ENCODE measurements around the gene TRIO.
A peak's percentile ranks its signal among the peaks of the same experiment; 100 is the strongest.

The TRIO gene

DNA sequence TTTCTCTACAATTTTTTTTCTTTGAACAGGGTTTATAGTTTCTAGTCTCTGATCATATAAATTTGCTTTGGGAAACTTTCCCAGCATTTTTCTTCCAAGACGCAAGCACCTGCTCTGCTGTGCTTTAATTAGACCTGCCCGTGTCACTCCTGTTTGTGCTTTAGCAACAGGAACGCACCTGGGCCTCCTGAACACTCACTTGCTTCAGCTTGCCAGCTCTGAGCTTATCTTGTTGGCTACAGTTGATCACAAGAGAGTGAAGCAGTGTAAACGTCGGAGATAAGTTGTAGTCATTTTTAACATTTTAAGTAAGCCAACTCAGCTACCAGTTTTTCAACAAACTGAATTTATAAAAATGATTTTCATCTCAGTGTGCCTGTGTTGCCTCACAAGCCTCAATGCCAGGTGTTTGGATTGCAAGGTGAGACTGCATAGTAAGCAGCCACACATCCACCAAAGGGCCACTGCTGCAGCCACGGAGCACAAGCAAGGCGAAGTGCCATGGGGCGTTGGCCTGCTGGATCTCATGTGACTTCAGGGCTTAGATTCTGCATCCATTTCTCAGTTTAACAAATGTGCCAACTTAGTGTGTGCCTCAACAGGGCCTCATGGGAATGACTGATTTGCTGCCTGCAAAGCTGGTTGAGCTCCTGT, 166.9 kb downstream of the TRIO start:
- TF ChIP-seq, protein P1, sequence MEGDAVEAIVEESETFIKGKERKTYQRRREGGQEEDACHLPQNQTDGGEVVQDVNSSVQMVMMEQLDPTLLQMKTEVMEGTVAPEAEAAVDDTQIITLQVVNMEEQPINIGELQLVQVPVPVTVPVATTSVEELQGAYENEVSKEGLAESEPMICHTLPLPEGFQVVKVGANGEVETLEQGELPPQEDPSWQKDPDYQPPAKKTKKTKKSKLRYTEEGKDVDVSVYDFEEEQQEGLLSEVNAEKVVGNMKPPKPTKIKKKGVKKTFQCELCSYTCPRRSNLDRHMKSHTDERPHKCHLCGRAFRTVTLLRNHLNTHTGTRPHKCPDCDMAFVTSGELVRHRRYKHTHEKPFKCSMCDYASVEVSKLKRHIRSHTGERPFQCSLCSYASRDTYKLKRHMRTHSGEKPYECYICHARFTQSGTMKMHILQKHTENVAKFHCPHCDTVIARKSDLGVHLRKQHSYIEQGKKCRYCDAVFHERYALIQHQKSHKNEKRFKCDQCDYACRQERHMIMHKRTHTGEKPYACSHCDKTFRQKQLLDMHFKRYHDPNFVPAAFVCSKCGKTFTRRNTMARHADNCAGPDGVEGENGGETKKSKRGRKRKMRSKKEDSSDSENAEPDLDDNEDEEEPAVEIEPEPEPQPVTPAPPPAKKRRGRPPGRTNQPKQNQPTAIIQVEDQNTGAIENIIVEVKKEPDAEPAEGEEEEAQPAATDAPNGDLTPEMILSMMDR (conservative IDR thresholded peaks at IDR 0.05; ENCODE audit: control insufficient read depth, insufficient read depth, low read depth, low read length) = no peak
- H3K4me3 ChIP-seq (ENCODE audit: control insufficient read depth, low read depth, low read length) = no peak overlapping the region
- DNase-seq (ENCODE audit: low read depth) = no peak

DNA sequence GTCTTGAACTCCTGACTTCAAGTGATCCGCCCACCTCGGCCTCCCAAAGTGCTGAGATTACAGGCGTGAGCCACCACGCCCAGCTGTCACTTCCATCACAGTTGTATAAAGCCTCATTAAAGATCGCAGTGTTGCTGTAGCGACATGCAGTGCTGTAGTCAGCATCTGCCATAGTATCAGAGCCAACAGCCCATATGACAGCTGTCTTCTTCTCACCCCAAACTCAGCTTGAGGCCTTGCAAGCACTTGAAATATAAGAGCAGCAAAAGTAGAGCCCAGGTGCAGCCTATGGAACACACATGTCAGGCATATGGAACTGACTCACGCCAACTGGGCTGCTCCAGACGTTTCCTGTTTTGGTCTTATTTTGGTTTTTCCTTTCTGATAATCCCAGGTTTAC, 167.8 kb downstream of the TRIO start:
- H3K4me3 ChIP-seq (ENCODE audit: control insufficient read depth, low read depth, low read length) = no peak overlapping the region
- TF ChIP-seq, protein P1 (conservative IDR thresholded peaks at IDR 0.05; ENCODE audit: control insufficient read depth, insufficient read depth, low read depth, low read length) = no peak
- DNase-seq (ENCODE audit: low read depth) = no peak

DNA sequence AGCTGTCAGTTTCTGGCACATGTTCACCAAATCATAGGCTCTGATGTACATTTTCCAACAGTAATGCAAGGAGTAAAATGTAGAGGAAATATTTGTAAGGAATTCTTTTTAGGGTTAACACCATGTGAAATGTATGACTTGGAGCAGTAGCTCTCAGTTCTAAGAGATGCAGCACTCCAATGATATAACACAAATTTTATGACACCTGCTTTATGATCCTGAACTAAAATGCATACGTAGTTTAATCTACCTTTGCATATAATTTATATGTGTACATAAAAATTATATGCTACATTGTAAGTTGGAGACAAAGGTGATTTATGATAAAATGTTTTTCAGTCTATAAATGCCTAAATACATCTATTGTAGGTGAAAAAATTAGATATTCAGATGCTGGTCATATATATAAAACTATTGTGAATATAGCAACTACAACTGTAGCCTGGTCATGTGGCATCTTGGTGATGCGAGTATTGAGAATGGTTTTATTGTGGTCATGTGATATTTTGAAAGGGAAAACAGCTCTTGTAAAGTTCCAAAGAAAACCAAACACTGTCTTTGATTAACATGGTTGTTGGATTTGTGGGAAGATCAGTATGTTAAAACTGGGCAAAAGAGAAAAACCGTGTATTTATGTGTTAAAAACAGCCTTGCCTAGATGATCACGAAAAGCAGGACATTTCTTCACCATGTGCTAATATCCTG, 171.0 kb downstream of the TRIO start:
- TF ChIP-seq, protein P1 (conservative IDR thresholded peaks at IDR 0.05; ENCODE audit: control insufficient read depth, insufficient read depth, low read depth, low read length) = no peak
- no peak for DNase-seq (ENCODE audit: low read depth)
- no peak overlapping the region for H3K4me3 ChIP-seq (ENCODE audit: control insufficient read depth, low read depth, low read length)

DNA sequence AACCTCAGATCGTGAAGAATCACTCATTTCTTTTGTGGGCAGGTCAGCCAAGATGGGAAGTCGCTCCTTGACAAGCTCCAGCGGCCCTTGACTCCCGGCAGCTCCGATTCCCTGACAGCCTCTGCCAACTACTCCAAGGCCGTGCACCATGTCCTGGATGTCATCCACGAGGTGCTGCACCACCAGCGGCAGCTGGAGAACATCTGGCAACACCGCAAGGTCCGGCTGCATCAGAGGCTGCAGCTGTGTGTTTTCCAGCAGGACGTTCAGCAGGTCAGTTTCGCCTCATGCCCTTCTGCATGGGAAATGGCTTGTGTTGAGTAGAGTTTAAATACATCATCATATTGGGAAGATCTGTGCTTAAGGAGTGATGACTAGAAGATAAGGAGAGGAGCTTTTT, 173.3 kb downstream of the TRIO start:
- no peak for DNase-seq (ENCODE audit: low read depth)
- TF ChIP-seq, protein P1 (conservative IDR thresholded peaks at IDR 0.05; ENCODE audit: control insufficient read depth, insufficient read depth, low read depth, low read length) = no peak
- no peak overlapping the region for H3K4me3 ChIP-seq (ENCODE audit: control insufficient read depth, low read depth, low read length)

DNA sequence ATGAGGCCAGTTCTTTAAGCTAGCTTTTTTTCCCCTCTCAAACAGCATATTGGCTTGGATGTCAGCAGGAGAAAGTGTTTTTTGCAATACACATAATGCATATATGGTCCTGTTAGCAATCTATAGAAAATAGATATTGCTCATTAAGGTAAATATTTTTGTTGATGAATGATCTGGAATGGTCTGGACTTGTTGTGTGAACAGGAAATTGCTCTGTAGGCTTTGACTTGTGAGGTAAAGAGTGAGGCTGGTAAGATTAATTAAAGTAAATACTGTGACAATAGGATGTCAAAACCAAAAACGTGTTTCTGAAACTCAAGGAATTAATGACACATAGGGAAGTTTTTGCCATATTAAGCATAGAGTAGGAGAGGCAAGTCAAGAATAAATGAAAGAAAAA, 176.0 kb downstream of the TRIO start:
- no peak overlapping the region for H3K4me3 ChIP-seq (ENCODE audit: control insufficient read depth, low read depth, low read length)
- TF ChIP-seq, protein P1 (conservative IDR thresholded peaks at IDR 0.05; ENCODE audit: control insufficient read depth, insufficient read depth, low read depth, low read length) = no peak
- DNase-seq (ENCODE audit: low read depth) = no peak

DNA sequence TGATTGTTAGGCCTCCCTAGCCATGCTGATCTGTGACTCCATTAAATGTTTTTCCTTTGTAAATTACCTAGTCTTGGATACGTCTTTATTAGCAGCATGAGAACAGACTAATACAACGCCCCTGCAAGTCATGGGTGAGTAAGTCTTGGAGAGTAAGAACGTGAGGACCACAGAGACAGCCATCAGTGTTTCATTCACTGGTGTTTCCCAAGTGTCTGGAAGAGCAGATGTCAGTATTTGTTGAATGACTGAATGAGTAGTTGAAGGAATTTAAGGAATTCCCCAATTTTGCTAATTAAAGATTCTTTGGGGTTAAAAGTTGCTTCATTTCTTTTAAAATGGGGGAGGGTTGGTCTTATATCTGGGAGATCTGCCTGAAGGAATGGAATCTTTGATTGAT, 178.8 kb downstream of the TRIO start:
- DNase-seq (ENCODE audit: low read depth) = peak; percentile 27
- TF ChIP-seq, protein P1 (conservative IDR thresholded peaks at IDR 0.05; ENCODE audit: control insufficient read depth, insufficient read depth, low read depth, low read length) = no peak
- no peak overlapping the region for H3K4me3 ChIP-seq (ENCODE audit: control insufficient read depth, low read depth, low read length)

All from fibroblast of mammary gland (primary cell).